Measurements from ENCODE around the gene ACADSB.
A peak's percentile ranks its signal among the peaks of the same experiment; 100 is the strongest.

ACADSB gene

DNA sequence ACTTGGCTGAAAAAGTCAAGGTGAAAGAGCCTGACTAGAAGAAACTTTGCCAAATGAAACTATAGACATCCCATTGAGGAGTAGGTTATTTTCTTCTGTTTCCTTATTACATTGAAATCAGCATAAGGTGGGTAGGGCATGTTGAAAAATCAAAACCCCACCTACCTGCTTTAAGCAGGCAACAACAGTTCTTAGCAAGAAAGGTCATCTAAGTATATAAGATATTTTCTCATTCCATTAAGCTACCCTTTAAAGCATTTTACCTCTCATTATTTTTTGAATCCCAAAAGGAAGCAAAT, 30.8 kb downstream of the ACADSB start:
- no peak overlapping the region for H3K4me3 ChIP-seq (ENCODE audit: low read depth, low read length)
- no peak for DNase-seq (ENCODE audit: low read depth, low spot score)
- CTCF ChIA-PET = interaction anchor here (1.4 to 9.5 kb wide), 3 partner anchors 13 to 518 kb away, joined by 3 to 73 read pairs (median 4); no protein-coding TSS in a partner anchor
- TF ChIP-seq, protein P1, sequence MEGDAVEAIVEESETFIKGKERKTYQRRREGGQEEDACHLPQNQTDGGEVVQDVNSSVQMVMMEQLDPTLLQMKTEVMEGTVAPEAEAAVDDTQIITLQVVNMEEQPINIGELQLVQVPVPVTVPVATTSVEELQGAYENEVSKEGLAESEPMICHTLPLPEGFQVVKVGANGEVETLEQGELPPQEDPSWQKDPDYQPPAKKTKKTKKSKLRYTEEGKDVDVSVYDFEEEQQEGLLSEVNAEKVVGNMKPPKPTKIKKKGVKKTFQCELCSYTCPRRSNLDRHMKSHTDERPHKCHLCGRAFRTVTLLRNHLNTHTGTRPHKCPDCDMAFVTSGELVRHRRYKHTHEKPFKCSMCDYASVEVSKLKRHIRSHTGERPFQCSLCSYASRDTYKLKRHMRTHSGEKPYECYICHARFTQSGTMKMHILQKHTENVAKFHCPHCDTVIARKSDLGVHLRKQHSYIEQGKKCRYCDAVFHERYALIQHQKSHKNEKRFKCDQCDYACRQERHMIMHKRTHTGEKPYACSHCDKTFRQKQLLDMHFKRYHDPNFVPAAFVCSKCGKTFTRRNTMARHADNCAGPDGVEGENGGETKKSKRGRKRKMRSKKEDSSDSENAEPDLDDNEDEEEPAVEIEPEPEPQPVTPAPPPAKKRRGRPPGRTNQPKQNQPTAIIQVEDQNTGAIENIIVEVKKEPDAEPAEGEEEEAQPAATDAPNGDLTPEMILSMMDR (IDR thresholded peaks at IDR 0.05; ENCODE audit: insufficient read depth, low read length, missing control alignments) = no peak
- POLR2A ChIA-PET = no interaction called here

DNA sequence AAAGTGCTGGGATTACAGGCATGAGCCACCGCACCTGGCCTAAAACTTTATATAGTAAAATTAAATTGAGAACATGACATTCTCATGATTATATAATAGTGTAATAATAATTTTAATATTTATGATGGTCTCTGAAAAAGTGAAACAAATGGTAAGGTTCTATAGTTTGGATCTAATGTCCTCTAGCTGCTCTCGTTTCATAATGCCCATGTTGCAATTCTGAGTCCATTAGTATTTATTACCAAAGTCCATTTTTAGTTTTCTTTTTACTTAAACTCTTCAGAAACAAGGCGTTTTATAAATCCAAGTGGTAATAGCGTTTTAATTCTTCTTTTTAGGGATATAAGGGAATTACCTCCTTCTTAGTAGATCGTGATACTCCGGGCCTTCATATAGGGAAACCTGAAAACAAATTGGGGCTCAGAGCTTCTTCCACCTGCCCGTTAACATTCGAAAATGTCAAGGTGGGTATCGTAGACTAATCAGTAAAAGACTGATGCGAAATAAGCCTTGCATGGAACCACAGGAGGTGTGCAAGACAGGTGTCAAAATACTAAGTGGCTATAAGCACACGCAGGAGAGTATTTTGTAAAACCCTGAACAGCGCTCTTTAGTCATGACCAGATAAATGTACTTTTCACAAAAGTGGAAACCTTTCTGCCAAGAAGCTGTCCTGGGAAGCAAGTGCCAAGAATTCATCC, 34.1 kb downstream of the ACADSB start:
- ChIA-PET POLR2A (no interaction called here), CTCF (interaction anchor here (0.5 to 9.5 kb wide), 21 partner anchors 9 to 540 kb away, joined by 3 to 73 read pairs (median 5); no protein-coding TSS in a partner anchor)
- no peak overlapping the region for H3K4me3 ChIP-seq (ENCODE audit: low read depth, low read length)
- TF ChIP-seq, protein P1 (IDR thresholded peaks at IDR 0.05; ENCODE audit: insufficient read depth, low read length, missing control alignments) = no peak
- DNase-seq (ENCODE audit: low read depth, low spot score) = no peak

DNA sequence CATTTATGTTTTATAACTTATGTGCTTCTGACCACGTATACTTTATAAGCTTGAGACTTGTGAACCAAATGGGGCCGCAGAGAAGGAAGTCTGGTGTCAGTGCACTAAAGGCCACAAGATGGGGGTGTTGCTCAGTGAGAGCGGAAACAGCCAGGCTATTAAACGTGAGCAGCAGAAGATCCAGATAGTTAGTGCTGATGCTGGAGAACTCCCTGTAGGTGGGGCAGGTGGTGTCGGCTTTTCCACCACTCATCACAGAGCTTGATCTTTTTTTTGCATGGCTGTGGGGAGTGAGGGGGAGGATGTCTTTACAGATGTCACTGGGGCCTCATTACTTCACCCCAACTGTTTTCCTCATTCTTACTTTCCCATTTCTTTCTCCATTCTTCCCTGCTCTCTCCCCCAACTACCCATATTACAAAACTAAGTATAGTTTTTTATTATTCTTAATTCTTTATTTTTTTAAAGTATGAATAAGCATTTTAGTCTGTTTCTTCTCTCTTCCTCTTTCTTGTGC, 34.7 kb downstream of the ACADSB start:
- DNase-seq (ENCODE audit: low read depth, low spot score) = no peak
- TF ChIP-seq, protein P1 (IDR thresholded peaks at IDR 0.05; ENCODE audit: insufficient read depth, low read length, missing control alignments) = peak; percentile 81
- H3K4me3 ChIP-seq (ENCODE audit: low read depth, low read length) = no peak overlapping the region
- POLR2A ChIA-PET = no interaction called here
- CTCF ChIA-PET = interaction anchor here (0.5 to 9.5 kb wide), 21 partner anchors 9 to 539 kb away, joined by 3 to 73 read pairs (median 5); no protein-coding TSS in a partner anchor

DNA sequence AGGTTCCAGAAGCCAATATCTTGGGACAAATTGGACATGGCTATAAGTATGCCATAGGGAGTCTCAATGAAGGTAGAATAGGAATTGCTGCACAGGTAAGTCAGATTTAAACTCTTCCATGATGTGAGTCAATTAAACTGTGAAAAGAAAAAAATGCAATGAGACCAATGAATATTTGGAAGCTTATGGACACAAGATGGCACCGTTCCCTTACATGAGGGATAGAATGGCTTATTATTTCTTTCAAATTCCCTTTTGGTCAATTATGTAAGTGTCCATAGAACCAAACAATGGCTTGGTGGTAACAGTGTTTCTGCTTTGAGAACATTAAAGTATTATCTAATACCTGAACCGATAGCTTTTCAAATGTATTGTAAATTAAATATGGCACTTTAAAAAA, 35.6 kb downstream of the ACADSB start:
- ChIA-PET POLR2A (no interaction called here), CTCF (interaction anchor here (0.7 to 9.5 kb wide), 10 partner anchors 8 to 519 kb away, joined by 3 to 73 read pairs (median 4); no protein-coding TSS in a partner anchor)
- H3K4me3 ChIP-seq (ENCODE audit: low read depth, low read length) = no peak overlapping the region
- TF ChIP-seq, protein P1 (IDR thresholded peaks at IDR 0.05; ENCODE audit: insufficient read depth, low read length, missing control alignments) = no peak
- DNase-seq (ENCODE audit: low read depth, low spot score) = no peak

DNA sequence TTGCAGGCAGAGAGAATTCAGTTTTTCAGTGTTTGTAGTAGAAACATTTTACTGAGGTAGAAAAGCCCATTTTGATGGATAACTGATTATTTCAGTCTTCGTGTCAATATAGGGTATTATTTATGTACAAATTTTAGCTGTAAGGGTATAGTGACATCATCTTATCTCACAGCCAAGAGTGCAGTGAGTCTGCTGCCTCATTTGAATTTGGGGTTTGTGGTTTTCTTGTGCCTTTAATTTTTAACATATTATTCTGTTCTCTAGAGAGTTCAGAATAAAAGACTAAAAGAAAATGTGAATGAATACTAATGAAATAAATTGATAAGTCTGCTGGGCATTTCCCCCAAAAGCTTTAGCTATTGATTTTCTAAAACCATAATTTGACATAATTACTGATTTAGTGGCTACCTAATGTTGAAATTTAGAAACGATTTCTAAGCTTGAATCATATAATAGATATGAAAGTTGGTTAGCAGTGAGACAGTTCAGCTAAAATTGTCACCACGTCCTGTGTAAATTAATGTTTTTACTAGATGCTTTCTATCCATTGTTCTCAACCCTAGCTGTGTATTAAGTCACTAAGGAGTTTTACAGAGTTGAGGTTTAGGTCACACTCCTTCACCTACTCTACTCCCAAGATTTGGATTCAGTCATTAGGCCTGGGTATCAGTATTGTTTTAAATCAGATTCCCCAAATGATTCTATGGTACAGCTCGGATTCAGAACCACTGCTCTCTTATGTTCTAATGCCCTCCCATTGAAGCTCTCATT, 37.3 kb downstream of the ACADSB start:
- CTCF ChIA-PET = interaction anchor here (1.0 to 9.5 kb wide), 6 partner anchors 8 to 514 kb away, joined by 3 to 73 read pairs (median 5); no protein-coding TSS in a partner anchor
- no peak overlapping the region for H3K4me3 ChIP-seq (ENCODE audit: low read depth, low read length)
- TF ChIP-seq, protein P1 (IDR thresholded peaks at IDR 0.05; ENCODE audit: insufficient read depth, low read length, missing control alignments) = no peak
- POLR2A ChIA-PET = interaction anchor here (0.6 kb wide), 1 partner anchor 14 kb away, joined by 3 read pairs; no protein-coding TSS in a partner anchor
- no peak for DNase-seq (ENCODE audit: low read depth, low spot score)

DNA sequence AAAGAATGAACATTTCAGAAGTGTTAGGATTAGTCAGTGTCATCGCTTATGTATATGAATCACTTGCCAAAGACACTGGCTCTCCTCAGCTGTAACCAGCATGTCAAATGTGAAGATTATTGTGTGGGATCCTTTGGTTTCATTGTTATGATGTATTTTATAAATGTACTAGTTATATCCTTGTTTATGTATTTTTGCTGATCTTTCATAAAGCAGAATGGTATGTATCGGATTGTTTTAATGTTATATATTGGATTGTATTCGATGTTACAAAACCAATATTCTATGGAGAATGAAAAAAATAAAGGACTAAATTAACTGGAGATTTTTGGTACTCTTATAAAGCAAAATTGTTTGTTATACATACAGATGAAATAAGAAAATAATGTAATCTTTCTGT, 49.2 kb downstream of the ACADSB start:
- no peak overlapping the region for H3K4me3 ChIP-seq (ENCODE audit: low read depth, low read length)
- no peak for DNase-seq (ENCODE audit: low read depth, low spot score)
- TF ChIP-seq, protein P1 (IDR thresholded peaks at IDR 0.05; ENCODE audit: insufficient read depth, low read length, missing control alignments) = no peak
- ChIA-PET POLR2A (no interaction called here), CTCF (no interaction called here)

All from AG04449 (cell line).